ENCODE measurements around the gene BCDIN3D.
"Not testable (repeated sequence)": the region's sequence is repeated elsewhere in the genome, so short reads cannot be mapped to it uniquely, and the experiment has no call there.

BCDIN3D gene, protein sequence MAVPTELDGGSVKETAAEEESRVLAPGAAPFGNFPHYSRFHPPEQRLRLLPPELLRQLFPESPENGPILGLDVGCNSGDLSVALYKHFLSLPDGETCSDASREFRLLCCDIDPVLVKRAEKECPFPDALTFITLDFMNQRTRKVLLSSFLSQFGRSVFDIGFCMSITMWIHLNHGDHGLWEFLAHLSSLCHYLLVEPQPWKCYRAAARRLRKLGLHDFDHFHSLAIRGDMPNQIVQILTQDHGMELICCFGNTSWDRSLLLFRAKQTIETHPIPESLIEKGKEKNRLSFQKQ

DNA sequence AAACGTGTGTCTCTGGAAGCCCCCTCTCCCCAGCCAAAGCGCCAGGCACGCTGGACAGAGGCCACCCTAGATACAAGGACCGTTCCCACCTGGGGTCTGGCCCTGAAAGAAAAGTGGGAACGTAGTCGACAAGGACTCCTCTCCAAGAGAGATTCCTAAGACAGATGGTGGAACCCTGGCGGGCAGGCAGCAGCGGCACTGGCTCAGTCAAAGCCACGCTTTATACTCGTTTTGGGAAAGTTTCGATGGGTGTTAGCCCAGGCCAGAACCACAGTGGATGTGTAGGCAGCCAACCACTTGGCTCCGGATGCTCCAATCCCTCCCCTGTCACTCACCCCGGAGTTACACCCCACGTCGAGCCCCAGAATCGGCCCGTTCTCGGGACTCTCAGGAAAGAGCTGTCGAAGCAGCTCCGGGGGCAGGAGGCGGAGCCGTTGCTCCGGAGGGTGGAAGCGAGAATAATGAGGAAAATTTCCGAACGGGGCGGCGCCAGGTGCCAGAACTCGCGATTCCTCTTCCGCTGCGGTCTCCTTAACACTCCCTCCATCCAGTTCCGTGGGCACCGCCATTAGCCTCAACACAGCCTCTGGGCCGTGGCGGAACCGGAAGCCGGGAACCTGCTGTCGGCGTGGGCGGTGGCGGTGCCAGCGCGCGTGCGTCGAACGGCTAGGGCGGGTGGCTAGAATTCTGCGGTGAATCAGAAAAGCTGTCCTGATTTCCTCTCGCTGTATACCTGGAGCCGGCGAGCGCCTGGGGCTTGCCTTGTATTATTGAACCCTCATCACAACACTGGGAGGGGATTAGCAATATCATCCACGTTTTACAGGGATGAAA, at the start of gene BCDIN3D:
Gene BCDIN3D (minus strand): TSS at position 588 of the 834 bp plus-strand sequence. CDS start 19 bp downstream, at position 569.
- peak; percentile 82 for DNase-seq (ENCODE audit: low read depth)

DNA sequence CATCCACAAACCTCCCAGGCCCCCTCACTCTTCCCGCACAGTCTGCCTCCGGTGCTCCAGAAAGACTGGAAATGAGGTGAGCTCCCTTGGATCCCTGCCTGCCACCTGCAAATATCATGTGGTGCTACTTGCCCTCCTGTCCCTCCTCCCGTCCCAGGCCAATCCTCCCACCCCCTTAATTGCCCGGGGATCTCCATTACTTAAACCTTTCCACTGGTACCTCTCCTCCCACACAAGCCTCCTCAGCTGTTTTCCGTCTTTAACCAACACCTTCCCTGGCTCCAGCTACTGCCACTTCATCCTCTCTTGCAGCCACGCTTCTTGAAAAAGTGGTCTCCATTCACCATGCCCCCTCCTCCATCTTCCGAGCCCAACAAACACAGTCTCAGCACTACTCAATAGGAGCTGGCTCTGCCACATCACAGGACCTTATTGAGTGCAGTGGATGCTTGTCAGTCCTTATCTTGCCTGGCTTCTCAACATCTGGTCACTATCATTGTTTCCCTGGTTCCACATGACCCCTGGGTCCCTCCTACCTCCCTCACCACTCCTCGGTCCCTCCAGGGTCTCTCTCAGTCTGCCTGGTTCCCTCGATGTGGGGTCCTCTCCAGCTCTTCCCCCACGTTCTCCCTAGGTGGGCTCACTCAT, 49.3 kb upstream of the BCDIN3D start:
- DNase-seq (ENCODE audit: low read depth) = no peak

DNA sequence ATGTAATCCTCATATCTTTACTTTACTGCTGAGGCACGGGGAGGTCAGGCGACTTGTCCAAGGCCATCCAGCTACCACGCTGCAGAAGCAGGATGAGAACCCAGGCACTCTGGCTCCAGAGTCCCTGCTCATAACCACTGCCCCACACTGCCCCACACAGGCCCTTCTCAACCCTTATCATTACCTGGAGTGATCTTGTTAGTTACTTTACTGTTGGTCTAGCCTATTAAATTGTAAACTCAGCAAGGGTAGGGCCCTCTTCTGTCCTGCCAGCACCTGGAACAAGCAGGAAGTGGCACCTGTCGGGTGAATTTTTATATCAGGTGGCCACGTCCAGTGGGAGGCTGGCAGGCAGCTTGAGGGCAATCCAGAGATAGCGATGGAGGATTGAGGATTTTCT, 48.6 kb upstream of the BCDIN3D start:
- no peak for DNase-seq (ENCODE audit: low read depth)

DNA sequence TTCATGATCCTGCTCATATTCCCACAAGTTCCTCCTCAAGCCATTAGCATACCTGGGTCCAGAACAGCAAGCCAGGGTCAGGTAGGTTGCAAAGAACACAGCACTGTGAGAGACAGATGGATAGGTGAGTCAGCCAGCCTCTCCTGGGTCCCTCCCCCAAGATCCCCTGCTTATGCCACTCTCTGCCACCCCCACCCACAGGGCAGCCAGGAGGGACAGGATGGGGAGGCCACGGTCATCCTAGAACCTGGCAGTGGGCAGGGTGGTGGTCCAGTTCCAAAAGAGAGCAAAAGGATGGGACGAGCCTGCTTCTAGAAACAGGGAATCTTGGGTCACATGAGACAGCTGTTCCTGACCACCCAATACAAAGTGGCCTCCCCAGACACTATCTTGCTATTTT, 48.1 kb upstream of the BCDIN3D start:
- no peak for DNase-seq (ENCODE audit: low read depth)

DNA sequence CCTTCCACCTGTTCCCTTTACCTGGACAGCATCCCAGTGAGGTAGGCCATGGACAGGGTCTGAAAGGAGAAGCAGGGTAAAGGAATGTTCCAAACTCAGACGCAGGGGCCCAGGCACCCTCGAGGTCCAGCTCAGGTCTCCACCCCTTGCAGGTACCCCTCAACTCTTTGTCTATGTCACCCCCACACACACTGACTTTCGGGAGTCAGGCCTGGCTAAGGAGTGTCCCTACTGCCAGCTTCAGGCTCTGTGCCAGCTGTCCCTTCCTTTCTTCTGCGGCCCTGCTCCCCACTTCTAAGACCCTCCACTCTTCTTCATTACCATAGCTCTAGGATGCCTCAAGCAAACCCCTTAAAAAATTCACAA, 47.2 kb upstream of the BCDIN3D start:
- no peak for DNase-seq (ENCODE audit: low read depth)

DNA sequence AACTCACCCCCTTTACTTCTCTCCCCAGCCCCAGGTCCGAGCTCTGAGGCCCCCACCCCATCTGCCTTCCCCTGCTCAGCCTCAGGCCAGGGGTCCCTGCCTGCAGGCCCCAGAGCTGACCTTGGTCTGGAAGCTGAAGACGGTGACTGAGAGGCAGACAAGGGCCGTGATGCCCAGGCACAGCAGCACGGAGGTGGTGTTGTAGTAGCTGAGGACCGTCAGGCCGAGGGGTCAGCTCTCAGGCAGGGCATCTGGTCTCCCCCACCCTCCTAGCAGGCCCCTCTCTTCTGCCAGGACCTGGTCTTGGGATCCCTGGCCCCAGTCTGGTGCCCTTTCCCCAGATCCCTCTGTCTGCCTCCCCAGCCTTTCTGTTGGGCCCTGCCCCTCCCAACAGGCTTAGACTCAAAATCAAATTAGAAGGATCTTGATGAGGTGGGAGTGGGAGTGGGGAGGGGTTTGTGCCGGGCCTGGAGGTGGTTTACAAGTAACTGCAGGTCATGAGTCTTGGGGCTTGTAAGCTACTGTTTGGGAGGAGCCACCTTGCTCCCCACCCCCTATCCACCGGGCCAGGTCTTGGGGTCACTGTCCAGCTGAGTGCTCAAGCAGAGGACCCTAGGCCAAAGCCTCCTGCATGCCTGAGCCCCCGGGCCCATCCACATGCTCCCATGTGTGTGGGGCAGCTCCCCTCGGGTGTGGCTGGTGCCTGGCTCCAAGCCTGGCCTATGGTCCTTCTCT, 46.6 kb upstream of the BCDIN3D start:
- no peak for DNase-seq (ENCODE audit: low read depth)

DNA sequence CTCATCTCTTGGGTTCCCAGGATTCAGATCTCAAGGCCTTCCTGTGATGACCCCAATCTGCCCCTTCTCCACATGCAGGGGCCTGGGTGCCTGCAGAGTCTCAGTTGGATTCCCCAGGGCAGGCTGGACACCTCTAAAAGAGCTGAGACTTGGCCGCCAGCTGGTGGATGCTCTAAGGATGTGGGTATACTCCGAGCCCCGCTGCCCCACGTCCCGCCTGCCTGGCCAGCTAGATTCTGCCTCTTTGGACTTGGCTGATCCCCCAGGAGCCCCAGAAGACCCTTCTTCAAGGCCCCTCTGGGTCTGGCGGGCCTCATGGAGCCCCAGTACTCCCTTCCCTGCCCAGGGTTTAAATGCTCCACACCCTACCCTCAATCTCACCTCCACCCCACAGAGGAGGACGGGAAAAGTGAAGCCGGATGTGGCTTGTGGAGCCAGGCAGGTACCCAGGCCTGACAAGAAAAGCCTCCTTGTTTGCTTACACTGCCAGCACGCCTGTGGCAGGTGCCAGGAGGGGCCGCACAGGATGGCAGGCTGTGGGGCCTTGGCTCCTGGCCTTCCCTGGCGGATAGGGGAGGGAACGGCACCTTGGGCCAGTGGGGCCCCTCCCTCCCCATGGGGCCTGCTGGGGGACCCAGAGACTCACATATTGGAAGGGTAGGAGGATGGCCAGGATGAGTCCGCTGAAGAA, 45.7 kb upstream of the BCDIN3D start:
- no peak for DNase-seq (ENCODE audit: low read depth)

DNA sequence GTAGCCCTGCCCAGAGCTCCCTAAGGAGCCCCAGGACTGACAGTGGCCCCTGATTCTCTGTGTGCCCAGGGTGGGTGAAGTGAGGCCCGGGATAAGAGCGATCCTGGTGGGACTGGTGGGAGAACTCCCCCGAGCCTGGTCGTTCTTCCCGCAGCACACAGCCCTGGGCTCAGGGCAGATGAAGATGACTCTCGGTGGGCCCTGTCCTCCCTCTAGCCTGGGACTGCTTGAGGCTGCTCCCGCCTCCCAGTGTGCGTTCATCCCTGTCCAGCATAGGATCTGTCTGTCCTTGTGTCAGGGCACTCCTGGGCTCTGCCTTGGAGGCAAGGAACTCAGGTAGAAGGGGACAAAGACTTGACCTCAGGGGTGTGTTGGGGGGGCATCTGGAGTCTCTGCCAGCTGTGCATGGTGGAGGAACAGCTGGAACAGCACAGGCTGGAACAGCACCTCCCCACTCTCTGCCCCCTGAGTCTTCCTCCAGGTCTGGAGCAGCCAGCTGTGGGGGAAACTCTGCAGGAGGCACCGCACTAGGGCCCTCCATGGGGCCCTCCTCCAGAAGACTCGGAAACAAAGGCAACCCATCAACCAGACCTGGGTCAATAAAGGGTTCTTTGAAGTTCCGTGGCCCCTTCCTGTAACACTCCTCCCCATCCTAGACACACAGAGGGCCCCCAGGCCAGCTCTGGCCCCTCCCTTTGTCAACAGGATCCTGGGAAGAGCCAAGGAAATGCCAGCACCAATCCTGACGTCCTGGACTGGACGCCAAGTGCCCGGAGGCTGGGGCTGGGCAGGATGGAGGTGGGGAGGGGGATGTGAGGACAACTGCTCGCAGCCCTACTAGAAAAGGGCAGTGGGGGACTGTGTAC, 44.9 kb upstream of the BCDIN3D start:
- DNase-seq (ENCODE audit: low read depth) = no peak

DNA sequence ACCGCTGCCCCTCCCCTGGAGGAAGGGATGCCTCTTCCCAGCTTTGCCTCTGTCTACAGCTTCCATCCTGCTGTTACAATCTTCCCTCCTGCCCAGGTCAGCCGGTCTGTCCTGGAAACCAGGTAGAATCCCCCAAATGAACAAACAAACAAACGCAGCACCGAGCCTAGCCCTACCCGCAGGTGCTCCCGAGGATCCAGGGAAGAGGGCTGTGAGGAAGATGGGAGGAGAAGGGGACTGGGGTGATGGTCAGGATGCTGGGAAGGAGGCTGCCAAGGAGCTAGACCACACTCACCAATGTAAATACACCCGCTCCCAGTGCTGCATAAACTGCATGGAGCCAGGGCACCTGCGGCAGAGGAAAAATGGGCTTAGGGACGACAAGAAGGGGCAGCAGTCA, 44.2 kb upstream of the BCDIN3D start:
- no peak for DNase-seq (ENCODE audit: low read depth)

DNA sequence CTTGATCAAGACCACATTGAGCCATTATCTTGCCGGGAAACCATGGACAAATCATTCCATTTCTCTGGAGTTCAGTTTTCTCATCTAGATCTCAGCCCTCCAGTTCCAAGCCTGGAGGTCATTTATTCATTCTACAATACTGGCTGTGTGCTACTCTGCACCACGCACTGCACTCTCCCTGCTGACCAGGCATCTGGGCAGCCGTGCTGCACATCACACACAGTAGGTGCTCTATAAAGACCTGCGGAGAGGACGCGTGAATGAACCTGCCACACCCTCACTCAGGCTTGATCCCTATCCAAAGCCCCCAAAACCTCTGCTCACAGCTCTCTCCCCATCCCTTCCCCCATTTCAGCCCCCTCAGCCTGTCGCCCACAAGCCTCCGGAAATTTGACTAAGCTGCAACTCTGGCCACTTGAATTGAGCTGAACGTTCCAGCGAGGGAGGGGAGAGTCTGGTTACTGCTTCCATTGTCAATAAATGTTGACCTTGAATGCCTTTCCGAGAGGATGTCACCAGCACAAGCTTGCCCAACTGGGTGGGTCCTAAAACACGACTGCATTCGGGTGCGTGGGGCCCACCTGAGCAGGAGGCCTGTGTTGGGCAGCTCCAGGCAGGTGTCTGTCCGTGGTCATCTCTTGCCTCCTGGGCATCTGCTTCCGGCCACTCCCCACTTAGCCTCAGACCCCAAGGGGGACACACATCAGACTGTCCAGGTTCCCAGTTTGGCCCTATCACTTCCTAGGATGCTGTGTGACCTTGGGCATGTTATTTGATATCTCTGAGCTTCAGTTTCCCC, 43.0 kb upstream of the BCDIN3D start:
- DNase-seq (ENCODE audit: low read depth) = no peak

DNA sequence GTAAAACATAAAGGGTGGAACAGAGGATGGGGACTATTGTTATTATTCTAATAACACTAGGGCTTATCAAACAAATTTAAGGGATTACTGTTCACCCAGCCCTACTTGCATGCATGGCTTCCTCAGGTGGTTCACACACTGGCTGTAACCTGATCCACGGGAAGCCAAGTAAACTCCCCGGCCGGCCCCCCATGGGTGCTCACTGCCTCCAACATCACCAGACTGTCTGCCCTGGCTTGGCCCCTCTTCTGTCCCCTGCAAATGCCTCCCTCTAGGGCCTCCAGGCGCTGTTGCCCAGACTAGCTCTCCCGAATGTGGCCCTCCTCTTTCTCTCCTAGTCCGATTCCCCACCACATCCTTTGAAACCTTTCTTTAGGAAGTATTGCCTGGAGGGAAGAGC, 42.2 kb upstream of the BCDIN3D start:
- DNase-seq (ENCODE audit: low read depth) = no peak

DNA sequence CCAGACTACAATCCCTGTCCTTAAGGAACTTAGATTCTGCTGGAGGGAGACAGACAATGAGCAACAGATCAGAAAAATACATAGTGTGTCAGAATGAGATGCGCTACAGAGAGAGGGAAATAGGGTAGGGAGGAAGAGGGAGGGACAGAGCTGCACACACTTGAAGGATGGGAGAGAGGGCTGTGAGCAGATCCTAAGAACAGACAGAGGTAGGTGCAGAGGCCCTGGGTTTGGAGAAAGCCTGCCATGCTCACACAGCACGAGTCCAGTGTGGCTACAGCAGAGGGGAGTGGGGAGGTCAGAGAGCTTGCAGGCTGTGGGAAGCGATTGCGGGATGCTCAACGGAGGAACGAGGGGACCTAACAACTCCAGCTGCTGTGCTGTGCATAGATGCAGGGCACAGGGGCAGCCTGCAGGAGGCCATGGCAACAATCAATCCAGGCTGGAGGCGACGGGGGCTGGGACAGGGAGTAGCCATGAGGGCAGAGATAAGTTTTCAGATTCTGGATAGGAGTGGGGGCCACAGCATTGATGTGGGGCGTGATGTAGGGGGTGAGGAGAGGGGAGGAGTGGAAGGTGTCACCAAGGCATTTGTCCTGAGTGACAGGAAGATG, 40.1 kb upstream of the BCDIN3D start:
- DNase-seq (ENCODE audit: low read depth) = no peak

DNA sequence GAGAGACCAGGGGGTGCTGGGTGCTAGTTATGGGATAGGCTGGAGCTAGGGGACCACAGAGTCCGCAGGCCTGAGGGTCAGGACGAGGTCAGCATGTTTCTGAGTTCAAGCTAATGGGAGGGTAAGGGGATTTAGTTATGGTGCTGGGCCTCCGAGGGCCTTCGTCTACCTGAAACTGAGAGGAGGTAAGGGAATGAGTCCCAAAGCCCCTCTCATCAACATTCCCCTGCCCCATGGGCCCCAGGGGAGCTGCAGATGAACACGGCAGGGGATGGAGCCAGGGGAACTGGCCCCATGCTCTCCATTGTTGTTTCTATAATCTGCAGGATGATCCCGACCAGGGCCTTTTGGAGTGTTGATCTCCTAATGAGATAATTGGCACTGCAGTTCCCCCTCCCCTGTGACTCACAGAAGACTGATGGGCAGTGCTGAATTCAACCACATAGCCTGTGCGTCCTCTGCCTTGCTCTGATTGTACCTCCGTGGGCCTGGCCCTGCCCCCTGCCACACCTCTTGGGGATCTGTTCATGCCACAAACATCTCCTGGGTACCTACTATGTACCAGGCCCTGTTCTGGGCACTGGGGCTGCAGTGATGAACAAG, 39.4 kb upstream of the BCDIN3D start:
- no peak for DNase-seq (ENCODE audit: low read depth)

DNA sequence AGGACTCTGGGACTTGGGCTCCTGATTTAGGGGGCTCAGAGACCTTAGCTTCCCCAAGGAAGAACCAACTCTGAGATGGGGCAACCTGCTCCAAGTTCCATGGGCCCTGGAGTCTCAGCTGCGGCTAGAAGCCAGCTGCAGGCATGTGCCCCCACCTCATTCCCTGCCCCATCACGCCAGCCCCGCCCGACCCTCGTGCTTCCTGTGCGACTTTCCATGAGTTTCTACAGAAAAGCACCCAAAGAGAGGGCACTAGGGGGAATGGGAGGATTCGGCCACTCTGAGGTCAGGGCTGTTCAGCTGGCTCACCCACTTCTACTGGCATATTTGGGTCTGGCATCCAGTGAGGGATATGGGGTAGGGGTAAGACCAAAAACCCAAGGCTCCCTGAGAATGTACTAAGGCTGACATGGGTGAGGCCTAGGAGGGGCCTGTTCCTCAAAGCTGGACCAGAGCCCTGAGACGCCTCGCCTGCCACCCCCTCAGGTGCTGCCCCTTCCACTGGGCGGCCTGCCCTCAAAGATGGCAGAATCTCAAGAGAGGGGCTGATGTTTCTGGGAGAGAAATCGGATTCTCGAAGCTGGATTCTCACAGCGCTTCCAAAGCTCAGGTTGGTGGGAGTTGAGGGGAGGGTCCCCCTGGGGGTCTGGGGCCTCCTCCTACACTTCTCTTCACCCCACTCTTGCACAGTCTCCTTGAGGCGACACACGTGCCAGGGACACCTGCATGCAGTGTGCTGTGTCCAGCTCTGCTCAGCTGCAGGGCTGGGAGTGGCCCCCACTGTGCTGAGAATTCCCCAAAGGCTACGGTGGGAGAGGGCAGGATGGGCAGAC, 38.7 kb upstream of the BCDIN3D start:
- no peak for DNase-seq (ENCODE audit: low read depth)

DNA sequence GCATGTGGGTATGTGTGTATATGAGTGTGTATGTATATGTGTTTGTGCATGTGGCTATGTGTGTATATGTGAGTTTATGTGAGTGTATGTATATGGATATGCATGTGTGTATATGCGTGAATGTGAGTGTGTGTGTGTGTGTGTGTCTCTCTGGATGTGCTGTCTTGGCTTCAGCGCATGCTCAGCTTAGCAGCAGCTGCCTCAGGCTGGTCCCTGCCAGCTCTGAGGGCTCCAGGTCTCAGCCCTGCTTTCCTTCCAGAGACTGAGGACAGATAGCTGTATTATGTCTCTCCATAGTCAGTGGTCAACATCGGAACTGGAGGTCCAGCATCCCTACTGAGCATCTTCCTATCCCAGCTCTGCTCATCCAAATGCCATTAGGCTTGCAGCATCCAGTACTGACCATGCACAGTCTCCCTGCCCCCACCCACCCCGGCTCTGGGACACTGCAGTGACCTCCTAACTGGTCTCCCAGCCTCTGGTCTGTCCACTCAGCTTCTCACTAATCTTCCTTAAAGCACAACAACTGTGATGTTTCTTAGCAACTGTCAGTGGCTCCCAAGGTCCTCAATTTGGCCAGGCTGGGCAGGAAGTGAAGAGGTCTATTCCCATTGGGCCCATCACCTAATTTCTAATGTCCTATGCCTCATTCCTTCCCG, 38.0 kb upstream of the BCDIN3D start:
- DNase-seq (ENCODE audit: low read depth) = no peak

DNA sequence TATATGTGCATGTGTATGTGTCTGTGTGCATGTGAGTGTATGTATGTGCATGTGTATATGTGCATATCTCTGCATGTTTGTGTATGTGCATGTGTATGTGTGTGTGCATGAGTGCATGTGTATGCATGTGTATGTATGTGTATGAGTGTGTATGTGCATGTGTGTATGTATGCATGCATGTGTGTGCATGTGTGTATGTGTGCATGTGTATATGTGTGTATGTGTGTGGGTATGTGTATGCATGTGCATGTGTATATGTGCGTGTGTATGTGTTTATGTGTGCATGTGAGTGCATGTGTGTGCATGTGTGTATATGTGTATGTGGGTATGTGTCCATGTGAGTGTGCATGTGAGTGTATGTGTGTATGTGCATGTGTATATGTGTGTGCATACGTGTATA, 36.2 kb upstream of the BCDIN3D start:
- not testable (repeated sequence) for DNase-seq (ENCODE audit: low read depth)

DNA sequence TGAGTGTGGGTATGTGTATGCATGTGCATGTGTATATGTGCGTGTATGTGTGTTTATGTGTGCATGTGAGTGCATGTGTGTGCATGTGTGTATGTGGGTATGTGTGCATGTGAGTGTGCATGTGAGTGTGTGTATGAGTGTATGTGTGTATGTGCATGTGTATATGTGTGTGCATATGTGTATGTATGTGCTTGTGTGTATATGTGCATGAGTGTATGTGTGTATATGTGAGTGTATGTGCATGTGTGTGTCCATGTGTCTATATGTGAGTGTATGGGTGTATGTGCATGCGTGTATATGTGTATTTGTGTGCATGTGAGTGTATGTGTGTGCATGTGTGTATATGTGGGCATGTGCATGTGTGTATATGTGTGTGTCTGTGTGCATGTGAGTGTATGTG, 35.1 kb upstream of the BCDIN3D start:
- no peak for DNase-seq (ENCODE audit: low read depth)

DNA sequence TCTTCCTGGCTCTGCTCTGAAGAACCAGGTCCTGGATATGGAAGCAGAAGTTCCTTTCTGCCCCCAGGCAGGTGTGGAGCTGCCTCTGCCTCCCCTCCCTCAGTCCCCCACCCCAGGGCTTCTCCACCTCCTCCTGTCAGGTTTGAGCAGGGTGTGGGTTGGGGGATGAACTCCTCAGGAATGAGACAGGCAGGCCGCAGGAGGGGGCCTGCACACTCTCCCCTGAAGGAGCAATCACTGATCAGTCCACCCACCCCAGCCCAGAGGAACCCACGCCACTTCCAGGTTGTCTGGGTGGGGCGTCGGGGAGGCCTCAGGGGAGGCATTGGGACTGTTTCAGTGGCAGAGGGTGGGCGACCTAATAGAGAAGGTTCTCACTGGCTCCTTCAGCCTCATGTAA, 34.2 kb upstream of the BCDIN3D start:
- no peak for DNase-seq (ENCODE audit: low read depth)

Data from stimulated activated CD8-positive, alpha-beta memory T cell treated with anti-CD3 and anti-CD28 coated beads, Interleukin-15, amount 100 ng/mL, for 1 hour (primary cell).